K562 (cell line): ENCODE data around the gene KCNMB2. TPM values are rescaled to one million over a fixed set of nuclear protein-coding genes. Genes with fewer than 3 reads are reported as not detected.

Experiments
- ATAC-seq: fragments of 200-7000 bp; cut with Tn5 transposase; 3 replicates; pipeline ENCODE4 v1.9.1; 2020; ENCODE audit warnings: moderate library complexity
- BruUV-seq: library from RNA; stranded (reverse); fragments of 400-500 nt; replicated peaks from 2 replicates; lab custom pipeline; 2021; lab: Mats Ljungman, UMichigan
- CTCF ChIA-PET: fragments of 300-600 bp; formaldehyde crosslinking; extraction: SDS; loops from one replicate; lab custom pipeline; 2021; ENCODE audit warnings: low intra/inter-chr PET ratio; lab: Yijun Ruan, JAX
- POLR2A ChIA-PET: fragments of 300-600, 350-650 bp; sonication (Branson Sonifier 250); formaldehyde crosslinking; extraction: SDS; loops from one replicate; lab custom pipeline; 2021; ENCODE audit warnings: antibody characterized with exemption, inconsistent platforms; lab: Yijun Ruan, JAX
- DNase-seq, 4 experiments: peaks; one replicate each; pipeline versions ENCODE4 v3.0.0 to v3.0.0-alpha.2; 2011 to 2018; ENCODE audit warnings: low spot score in 3 of 4, mixed read lengths in 3 of 4; ENCODE audit errors: extremely low read depth in 1 of 4
- FAIRE-seq: peaks from 2 replicates; lab custom pipeline; 2011; peaks lifted over from hg19 to GRCh38; lab: Jason Lieb, UNC
- H2AFZ ChIP-seq: 2 replicates; pipeline ENCODE4 v1.6.0; 2011; ENCODE audit warnings: low read depth, low read length, control low read depth, inconsistent platforms
- H3K27ac ChIP-seq: fragments of 200-600 bp; 3 replicates; pipeline ENCODE4 v1.8.0; 2011; ENCODE audit warnings: low read depth, mild to moderate bottlenecking, control low read depth, inconsistent platforms, low read length, moderate library complexity, mixed read lengths; ENCODE audit errors: extremely low read depth
- H3K27me3 ChIP-seq, 2 experiments: fragments of 300-600 bp in 1 of 2; 2 replicates in 1 of 2; 3 replicates in 1 of 2; pipeline versions ENCODE4 v1.6.0 to v1.8.0; 2011; ENCODE audit warnings: inconsistent platforms in 2 of 2, low read length in 2 of 2, mild to moderate bottlenecking in 1 of 2, mixed read lengths in 1 of 2, moderate library complexity in 1 of 2; ENCODE audit not compliant: control insufficient read depth in 2 of 2, insufficient read depth in 2 of 2
- H3K36me3 ChIP-seq: fragments of 300-600 bp; 3 replicates; pipeline ENCODE4 v1.8.0; 2011; ENCODE audit warnings: mild to moderate bottlenecking, low read length, inconsistent platforms; ENCODE audit not compliant: control insufficient read depth, insufficient read depth
- H3K4me1 ChIP-seq, 2 experiments: fragments of 200-600 bp in 1 of 2; replicated peaks in 1 of 2; 2 replicates in 1 of 2; 3 replicates in 1 of 2; pipeline versions ENCODE4 v1.5.1 to v1.8.0; 2011; ENCODE audit warnings: inconsistent platforms in 2 of 2, low read length in 2 of 2, mild to moderate bottlenecking in 1 of 2, mixed read lengths in 1 of 2, moderate library complexity in 1 of 2; ENCODE audit not compliant: control insufficient read depth in 2 of 2, insufficient read depth in 2 of 2
- H3K4me2 ChIP-seq: 2 replicates; pipeline ENCODE4 v1.6.1; 2011; ENCODE audit warnings: low read length, control low read depth, inconsistent platforms, mixed read lengths; ENCODE audit not compliant: insufficient read depth
- H3K4me3 ChIP-seq: fragments of 200-600 bp; sonication (generic), shearing (Covaris generic); 2 replicates; pipeline ENCODE4 v1.5.1; 2016; ENCODE audit warnings: control low read depth, inconsistent platforms
- H3K79me2 ChIP-seq: fragments of 200-600 bp; 3 replicates; pipeline ENCODE4 v1.8.0; 2011; ENCODE audit warnings: low read length, inconsistent platforms; ENCODE audit not compliant: control insufficient read depth, insufficient read depth
- H3K9ac ChIP-seq, 2 experiments: 2 replicates each; pipeline versions ENCODE4 v1.6.0 to v1.6.1; 2011; ENCODE audit warnings: low read depth in 2 of 2, low read length in 2 of 2, control low read depth in 1 of 2, inconsistent platforms in 1 of 2, mild to moderate bottlenecking in 1 of 2, mixed read lengths in 1 of 2; ENCODE audit not compliant: insufficient read depth in 1 of 2
- H3K9me1 ChIP-seq: one replicate; pipeline ENCODE4 v1.6.0; 2011; ENCODE audit warnings: inconsistent platforms, mild to moderate bottlenecking, low read length, moderate library complexity; ENCODE audit not compliant: control insufficient read depth, insufficient read depth
- H3K9me3 ChIP-seq: replicated peaks from 2 replicates; pipeline ENCODE4 v1.5.1; 2011; ENCODE audit warnings: low read depth, low read length, inconsistent platforms; ENCODE audit not compliant: control insufficient read depth, insufficient read depth
- H4K20me1 ChIP-seq: replicated peaks from 2 replicates; pipeline ENCODE4 v1.6.1; 2011; ENCODE audit warnings: low read length, inconsistent platforms, mixed read lengths; ENCODE audit not compliant: control insufficient read depth, insufficient read depth
- FOXJ3 ChIP-seq: sonication (generic); formaldehyde crosslinking; IDR thresholded peaks from 2 replicates; pipeline ENCODE4 v1.4.0; 2020; ENCODE audit warnings: mild to moderate bottlenecking, missing genetic modification reagents
- HOXB6 ChIP-seq: fragments of 250-450 bp; sonication (Bioruptor Pico); IDR thresholded peaks from 2 replicates; pipeline ENCODE4 v1.5.1; 2022; ENCODE audit warnings: mild to moderate bottlenecking, borderline replicate concordance
- RFX7 ChIP-seq: fragments of 250-450 bp; sonication (Bioruptor Pico); IDR thresholded peaks from 2 replicates; pipeline ENCODE4 v1.5.1; 2021; ENCODE audit warnings: mild to moderate bottlenecking
- SIRT6 ChIP-seq: IDR thresholded peaks from one replicate; pipeline ENCODE4 v1.6.1; 2012; ENCODE audit warnings: low read depth, mild to moderate bottlenecking, control low read depth, inconsistent platforms, low read length, moderate library complexity
- YBX1 ChIP-seq: fragments of 450-650 bp; IDR thresholded peaks from 2 replicates; pipeline ENCODE4 v1.7.1; 2016; ENCODE audit warnings: mild to moderate bottlenecking
- ZNF12 ChIP-seq: sonication (generic); formaldehyde crosslinking; IDR thresholded peaks from 2 replicates; pipeline ENCODE4 v1.4.0; 2020; ENCODE audit warnings: mild to moderate bottlenecking, missing genetic modification reagents
- ZNF282 ChIP-seq: sonication (generic); formaldehyde crosslinking; IDR thresholded peaks from 2 replicates; pipeline ENCODE4 v1.8.1; 2023; ENCODE audit warnings: missing genetic modification reagents
- ZNF76 ChIP-seq: fragments of 250-450 bp; sonication (Bioruptor Pico); IDR thresholded peaks from 2 replicates; pipeline ENCODE4 v1.4.0; 2020; ENCODE audit warnings: mild to moderate bottlenecking, moderate library complexity, borderline replicate concordance
- WGBS: fragments of 100-300 bp; shearing (Covaris generic); methylation state at CpG from one replicate; pipeline ENCODE4 v1.1.6; 2016; ENCODE audit warnings: low coverage, mixed read lengths; ENCODE audit not compliant: insufficient coverage; ENCODE audit errors: missing lambda C conversion rate; 5-methylcytosine and 5-hydroxymethylcytosine counted together
- in situ Hi-C: fragments of 300-500 bp; cut with MboI; formaldehyde crosslinking; loops from 4 replicates; pipeline ENCODE4 v1.15.0; 2018; ENCODE audit warnings: inconsistent platforms, mixed read lengths
- intact Hi-C: fragments of 100-400 bp; cut with micrococcal nuclease; formaldehyde crosslinking; loops from 2 replicates; pipeline ENCODE4 v1.14.2; 2022
- polyA plus RNA-seq, 8 experiments: library from polyadenylated mRNA; depleted of rRNA in 4 of 8; stranded (reverse) in 5 of 8; unstranded in 3 of 8; fragments of >200 nt; fragmentation: Nextera tagmentation in 2 of 8; fragmentation: Illumina TruSeq in 1 of 8; extraction: Ambion mirVana in 2 of 8; extraction: Trizol in 1 of 8; gene quantifications; 2 replicates each; pipeline versions ENCODE4 v1.2.1 to v1.2.3, GENCODE V29; 2011 to 2014; ENCODE audit warnings: inconsistent platforms in 1 of 8, missing spikeins in 1 of 8
- total RNA-seq, 7 experiments: library from RNA; depleted of rRNA in 6 of 7; stranded (reverse); fragments of >200 nt in 6 of 7; fragmentation: Illumina TruSeq in 2 of 7; extraction: Trizol in 2 of 7; gene quantifications; 2 replicates each; pipeline versions ENCODE4 v1.2.1 to v1.2.3, GENCODE V29; 2011 to 2021; ENCODE audit warnings: low replicate concordance in 1 of 7
- TF ChIP-seq, protein P1 (sequence below): fragments of 250-450 bp; sonication (Bioruptor Pico); IDR thresholded peaks from 2 replicates; pipeline ENCODE4 v1.4.0; 2020; ENCODE audit warnings: borderline replicate concordance
- TF ChIP-seq, protein P2 (sequence below): fragments of 200-800 bp; sonication (Bioruptor generic); IDR thresholded peaks from 2 replicates; pipeline ENCODE4 v1.6.1; 2016; ENCODE audit warnings: missing genetic modification characterization, missing compliant biosample characterization
- TF ChIP-seq, protein P3 (sequence below), 3 experiments: fragments of 200-800 bp in 1 of 3; fragments of 250-450 bp in 1 of 3; fragments of 450-650 bp in 1 of 3; sonication (Bioruptor Pico) in 1 of 3; sonication (Bioruptor generic) in 1 of 3; formaldehyde crosslinking in 1 of 3; IDR thresholded peaks; 2 replicates each; pipeline versions ENCODE4 v1.6.1 to v1.8.0; 2016 to 2022; ENCODE audit warnings: mild to moderate bottlenecking in 2 of 3, missing genetic modification characterization in 2 of 3, missing compliant biosample characterization in 1 of 3, moderate library complexity in 1 of 3

The KCNMB2 gene
- total and polyA plus RNA-seq, 9 of the 15 experiments (the other 6 are each of a cell fraction or from before 2014, with no cell fraction given), result 0.04 to 0.15 TPM; not detected in 7

DNA sequence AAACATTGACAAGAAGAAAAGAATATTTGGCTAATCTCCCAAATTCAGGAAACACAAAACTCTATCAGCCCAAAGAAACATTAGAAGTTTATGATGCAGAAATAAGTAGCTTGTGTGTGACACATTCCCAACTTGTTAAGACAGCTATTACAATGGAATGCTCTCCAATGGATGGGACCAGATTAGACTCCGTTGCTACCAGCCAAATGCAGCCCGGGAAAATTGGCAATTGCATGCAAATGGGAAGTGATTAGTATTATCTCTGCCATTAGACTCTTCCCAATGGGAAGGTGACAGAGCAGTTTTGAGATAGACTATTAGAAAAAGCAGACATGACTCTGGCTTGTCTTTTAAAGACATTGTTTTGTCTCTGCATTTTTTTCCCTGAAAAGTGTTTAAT lies 37.4 kb upstream of the KCNMB2 start:
- no peak overlapping the region for H3K27ac ChIP-seq
- no peak overlapping the region for H2AFZ ChIP-seq
- no peak overlapping the region for H3K9ac ChIP-seq
- H3K4me1 ChIP-seq, result no peaks in the 10 kb centered on the region
- in situ Hi-C loops (no loop called here), intact Hi-C loops (no loop called here)
- POLR2A ChIA-PET, result no interaction called here
- no peaks in the 10 kb centered on the region for H3K79me2 ChIP-seq
- TF ChIP-seq SIRT6 (no peak), RFX7 (no peak), ZNF12 (CRISPR knock-in tag) (no peak), YBX1 (no peak), FOXJ3 (CRISPR knock-in tag) (no peak), ZNF282 (CRISPR knock-in tag) (no peak), ZNF76 (CRISPR knock-in tag) (no peak), HOXB6 (no peak)
- TF ChIP-seq, protein P1, sequence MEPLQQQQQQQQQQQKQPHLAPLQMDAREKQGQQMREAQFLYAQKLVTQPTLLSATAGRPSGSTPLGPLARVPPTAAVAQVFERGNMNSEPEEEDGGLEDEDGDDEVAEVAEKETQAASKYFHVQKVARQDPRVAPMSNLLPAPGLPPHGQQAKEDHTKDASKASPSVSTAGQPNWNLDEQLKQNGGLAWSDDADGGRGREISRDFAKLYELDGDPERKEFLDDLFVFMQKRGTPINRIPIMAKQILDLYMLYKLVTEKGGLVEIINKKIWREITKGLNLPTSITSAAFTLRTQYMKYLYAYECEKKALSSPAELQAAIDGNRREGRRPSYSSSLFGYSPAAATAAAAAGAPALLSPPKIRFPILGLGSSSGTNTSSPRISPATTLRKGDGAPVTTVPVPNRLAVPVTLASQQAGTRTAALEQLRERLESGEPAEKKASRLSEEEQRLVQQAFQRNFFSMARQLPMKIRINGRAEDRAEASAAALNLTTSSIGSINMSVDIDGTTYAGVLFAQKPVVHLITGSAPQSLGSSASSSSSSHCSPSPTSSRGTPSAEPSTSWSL, result no peak
- TF ChIP-seq, protein P2, sequence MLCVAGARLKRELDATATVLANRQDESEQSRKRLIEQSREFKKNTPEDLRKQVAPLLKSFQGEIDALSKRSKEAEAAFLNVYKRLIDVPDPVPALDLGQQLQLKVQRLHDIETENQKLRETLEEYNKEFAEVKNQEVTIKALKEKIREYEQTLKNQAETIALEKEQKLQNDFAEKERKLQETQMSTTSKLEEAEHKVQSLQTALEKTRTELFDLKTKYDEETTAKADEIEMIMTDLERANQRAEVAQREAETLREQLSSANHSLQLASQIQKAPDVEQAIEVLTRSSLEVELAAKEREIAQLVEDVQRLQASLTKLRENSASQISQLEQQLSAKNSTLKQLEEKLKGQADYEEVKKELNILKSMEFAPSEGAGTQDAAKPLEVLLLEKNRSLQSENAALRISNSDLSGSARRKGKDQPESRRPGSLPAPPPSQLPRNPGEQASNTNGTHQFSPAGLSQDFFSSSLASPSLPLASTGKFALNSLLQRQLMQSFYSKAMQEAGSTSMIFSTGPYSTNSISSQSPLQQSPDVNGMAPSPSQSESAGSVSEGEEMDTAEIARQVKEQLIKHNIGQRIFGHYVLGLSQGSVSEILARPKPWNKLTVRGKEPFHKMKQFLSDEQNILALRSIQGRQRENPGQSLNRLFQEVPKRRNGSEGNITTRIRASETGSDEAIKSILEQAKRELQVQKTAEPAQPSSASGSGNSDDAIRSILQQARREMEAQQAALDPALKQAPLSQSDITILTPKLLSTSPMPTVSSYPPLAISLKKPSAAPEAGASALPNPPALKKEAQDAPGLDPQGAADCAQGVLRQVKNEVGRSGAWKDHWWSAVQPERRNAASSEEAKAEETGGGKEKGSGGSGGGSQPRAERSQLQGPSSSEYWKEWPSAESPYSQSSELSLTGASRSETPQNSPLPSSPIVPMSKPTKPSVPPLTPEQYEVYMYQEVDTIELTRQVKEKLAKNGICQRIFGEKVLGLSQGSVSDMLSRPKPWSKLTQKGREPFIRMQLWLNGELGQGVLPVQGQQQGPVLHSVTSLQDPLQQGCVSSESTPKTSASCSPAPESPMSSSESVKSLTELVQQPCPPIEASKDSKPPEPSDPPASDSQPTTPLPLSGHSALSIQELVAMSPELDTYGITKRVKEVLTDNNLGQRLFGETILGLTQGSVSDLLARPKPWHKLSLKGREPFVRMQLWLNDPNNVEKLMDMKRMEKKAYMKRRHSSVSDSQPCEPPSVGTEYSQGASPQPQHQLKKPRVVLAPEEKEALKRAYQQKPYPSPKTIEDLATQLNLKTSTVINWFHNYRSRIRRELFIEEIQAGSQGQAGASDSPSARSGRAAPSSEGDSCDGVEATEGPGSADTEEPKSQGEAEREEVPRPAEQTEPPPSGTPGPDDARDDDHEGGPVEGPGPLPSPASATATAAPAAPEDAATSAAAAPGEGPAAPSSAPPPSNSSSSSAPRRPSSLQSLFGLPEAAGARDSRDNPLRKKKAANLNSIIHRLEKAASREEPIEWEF, result no peak
- TF ChIP-seq, protein P3, sequence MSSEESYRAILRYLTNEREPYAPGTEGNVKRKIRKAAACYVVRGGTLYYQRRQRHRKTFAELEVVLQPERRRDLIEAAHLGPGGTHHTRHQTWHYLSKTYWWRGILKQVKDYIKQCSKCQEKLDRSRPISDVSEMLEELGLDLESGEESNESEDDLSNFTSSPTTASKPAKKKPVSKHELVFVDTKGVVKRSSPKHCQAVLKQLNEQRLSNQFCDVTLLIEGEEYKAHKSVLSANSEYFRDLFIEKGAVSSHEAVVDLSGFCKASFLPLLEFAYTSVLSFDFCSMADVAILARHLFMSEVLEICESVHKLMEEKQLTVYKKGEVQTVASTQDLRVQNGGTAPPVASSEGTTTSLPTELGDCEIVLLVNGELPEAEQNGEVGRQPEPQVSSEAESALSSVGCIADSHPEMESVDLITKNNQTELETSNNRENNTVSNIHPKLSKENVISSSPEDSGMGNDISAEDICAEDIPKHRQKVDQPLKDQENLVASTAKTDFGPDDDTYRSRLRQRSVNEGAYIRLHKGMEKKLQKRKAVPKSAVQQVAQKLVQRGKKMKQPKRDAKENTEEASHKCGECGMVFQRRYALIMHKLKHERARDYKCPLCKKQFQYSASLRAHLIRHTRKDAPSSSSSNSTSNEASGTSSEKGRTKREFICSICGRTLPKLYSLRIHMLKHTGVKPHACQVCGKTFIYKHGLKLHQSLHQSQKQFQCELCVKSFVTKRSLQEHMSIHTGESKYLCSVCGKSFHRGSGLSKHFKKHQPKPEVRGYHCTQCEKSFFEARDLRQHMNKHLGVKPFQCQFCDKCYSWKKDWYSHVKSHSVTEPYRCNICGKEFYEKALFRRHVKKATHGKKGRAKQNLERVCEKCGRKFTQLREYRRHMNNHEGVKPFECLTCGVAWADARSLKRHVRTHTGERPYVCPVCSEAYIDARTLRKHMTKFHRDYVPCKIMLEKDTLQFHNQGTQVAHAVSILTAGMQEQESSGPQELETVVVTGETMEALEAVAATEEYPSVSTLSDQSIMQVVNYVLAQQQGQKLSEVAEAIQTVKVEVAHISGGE (CRISPR knock-in tag; IDR thresholded peaks at IDR 0.05), result no peak
- no peaks in the 10 kb centered on the region for H4K20me1 ChIP-seq
- no TSS peak for BruUV-seq
- H3K36me3 ChIP-seq, result no peaks in the 10 kb centered on the region
- 0% methylated on average over 2 of the region's 2 CpGs for WGBS
- no peaks in the 10 kb centered on the region for H3K9me1 ChIP-seq
- H3K4me3 ChIP-seq, result no peak overlapping the region
- no peaks in the 10 kb centered on the region for H3K27me3 ChIP-seq
- H3K9me3 ChIP-seq, result no peaks in the 10 kb centered on the region
- CTCF ChIA-PET, result no interaction called here
- FAIRE-seq (no peak), ATAC-seq (no peak), DNase-seq (no peak)
- no peak overlapping the region for H3K4me2 ChIP-seq
